Stimulated activated CD8-positive, alpha-beta memory T cell treated with anti-CD3 and anti-CD28 coated beads, Interleukin-4, amount 100 ng/mL, for 24 hours (primary cell): ENCODE data around the gene SESTD1.

Source experiments
- DNase-seq: peaks from one replicate; pipeline ENCODE4 v3.0.0-alpha.2; 2020; ENCODE audit warnings: low read depth

The SESTD1 gene

DNA sequence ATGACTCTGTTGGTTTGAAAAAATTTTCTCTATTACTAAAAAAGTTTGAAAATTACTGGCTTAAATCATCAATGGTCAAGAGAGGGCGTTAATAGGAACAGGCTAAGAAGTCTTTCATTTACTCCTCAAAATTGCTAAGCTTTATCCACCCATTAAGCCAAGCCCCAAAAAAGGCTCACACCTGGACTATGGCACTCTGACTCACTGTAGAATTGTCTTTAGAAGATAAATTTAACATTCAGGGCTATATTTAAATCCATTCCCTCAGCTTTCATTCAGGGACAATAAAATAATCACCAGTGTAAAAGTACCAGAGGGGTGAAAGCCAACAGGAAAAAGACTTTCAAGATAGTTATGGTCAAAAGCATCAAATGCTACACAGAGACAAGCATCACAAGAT lies 80.0 kb downstream of the SESTD1 start:
- DNase-seq = no peak

DNA sequence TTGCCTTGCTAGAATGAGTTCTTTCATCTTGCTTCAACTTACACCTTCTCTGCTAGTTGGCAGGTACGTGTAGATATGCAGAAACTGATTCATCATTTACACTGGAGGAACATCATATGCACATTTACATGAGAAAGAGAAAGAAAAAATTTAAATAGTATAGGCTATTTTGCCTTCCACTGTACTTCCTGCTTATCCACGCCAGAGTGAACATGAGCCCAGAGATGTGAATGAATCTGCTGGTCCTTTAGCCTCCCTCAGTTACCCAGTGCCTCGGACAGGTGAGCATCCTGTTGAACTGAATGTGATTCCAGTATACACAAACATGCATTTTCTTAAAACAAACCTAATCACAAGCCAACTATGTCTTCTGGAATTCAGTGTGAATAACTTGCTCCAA lies 83.6 kb downstream of the SESTD1 start:
- no peak for DNase-seq

DNA sequence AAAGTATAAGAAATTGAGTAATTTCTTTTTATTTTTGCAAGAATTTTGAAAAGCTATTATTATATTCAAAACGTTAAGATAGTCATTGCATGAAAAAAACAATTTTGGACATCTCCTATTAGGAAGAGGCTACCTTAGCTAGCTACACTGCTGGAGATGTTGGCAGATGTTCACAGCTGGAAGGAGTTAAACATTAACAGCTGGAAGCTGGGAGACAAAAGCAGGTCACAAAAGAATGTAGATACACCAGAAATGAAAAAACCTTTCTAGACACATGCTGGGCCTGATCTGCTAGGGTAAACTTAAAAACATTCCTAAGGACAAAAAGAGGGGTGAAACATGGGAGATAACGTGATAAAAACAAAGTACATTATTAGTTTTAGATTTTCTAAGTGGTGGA lies 84.4 kb downstream of the SESTD1 start:
- no peak for DNase-seq

DNA sequence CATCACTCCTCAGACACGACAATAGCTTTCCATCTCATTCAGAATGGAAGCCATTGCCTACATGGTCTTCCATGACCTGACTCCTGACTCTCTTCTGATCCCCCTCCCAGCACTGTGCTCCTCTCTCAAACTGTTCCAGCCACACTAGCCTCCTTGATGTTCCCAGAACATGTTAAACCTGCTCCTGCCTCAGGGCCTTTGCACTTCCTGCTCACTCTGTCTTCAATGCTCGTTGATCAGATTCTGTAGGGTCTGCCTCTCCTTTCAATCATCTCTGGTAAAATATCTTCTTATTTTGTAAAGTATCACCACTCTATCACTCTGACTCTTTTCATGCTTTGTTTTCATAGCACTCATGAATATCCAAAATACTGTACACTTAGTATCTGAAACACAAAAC lies 84.9 kb downstream of the SESTD1 start:
- no peak for DNase-seq

DNA sequence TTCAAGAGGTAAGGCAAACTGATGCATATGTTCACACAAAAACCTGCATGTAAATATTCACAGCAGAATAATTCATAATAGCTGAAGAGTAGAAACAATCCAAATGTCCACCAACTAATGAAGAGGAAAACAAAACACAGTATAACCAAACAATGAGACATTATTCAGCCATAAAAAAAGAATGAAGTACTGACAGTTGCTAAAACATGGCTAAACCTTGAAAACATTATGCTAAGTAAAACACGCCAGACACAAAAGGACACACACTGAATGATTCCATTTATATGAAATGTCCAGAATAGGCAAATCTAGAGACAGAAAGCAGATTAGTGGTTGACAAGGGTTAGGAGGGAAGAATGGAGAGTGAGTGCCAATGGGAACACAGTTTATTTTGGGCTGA lies 86.9 kb downstream of the SESTD1 start:
- DNase-seq = no peak

DNA sequence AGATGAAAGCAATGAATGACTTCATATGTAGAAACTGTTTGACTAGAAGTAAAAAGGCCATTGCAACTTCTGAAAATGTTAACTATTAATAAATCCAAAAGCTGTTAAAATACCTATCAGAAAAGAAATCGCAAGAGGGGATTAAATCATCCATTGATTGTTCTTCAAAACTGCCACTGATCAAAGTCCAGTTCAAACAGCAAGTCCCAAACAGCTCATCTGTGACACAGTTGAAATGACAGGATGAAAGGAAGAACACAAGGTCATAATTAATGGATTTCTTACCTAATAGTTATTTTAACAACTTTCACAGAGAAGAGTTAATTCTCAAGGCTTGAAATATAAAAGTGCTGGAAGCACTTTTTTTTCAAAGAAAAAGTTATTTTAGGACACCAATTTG lies 90.4 kb downstream of the SESTD1 start:
- DNase-seq = no peak

DNA sequence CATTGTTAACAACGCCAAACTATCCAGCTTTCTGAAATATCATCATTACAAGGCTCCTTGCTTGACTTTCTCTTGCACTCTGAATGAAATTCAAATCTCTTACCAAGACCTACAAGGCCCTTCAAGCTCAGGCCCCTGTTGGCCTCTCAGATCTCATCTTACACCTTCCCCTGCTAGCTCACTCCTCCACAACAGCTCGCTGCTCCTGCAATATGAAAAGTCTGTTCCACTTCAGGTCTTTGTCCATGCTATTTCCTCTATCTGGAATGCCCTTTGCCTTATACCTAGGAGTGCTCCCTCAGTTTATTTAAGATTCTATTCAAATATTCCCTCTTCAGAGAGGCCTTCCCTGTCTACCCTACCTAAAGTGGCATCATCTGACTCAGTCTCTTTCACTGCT lies 91.7 kb downstream of the SESTD1 start:
- no peak for DNase-seq

DNA sequence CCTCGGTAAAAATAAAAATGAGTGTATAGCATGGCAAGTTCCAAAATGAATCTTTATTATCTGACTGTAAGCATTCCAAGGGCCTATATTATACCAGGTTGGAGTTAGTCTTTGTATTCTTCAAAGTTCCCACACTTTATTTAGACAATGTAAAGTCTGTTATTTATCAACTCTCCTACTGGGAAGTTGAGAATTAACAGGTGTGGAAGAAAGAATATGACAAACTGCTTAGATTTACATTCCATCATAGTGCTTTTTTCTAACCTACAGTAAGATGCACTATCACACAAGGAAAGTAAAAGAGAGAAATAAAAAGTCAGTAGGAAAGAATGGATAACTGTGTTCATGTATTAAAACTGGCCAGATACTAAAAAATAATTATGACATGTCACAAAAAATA lies 93.3 kb downstream of the SESTD1 start:
- DNase-seq = no peak

- no peak for DNase-seq
These were observed 93.7 kb downstream of the SESTD1 start for GRCh38 chr2:179170901-179171300.

GRCh38 chr2:179165356-179166000 lies 99.2 kb downstream of the SESTD1 start:
- no peak for DNase-seq

- DNase-seq = no peak
These were observed 123.4 kb downstream of the SESTD1 start for GRCh38 chr2:179141206-179141605.

DNA sequence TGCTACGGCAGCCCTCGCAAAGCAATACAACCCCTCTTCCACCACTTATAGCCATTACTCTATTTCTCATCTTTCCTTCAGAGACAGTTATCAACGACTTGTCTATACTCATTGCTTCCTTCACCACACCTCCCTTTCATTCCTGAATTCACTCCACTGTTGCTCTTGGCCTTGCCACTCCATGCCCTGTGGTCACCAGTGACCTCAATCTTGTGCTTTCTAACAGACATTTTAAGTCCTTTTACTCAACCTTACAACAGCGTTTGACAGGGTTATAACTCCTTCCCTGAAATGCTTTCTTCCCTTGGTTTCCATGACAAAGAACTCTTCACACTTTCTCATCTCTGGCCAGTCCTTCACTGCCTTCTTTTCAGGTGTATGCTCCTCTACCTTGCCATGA lies 124.1 kb downstream of the SESTD1 start:
- DNase-seq = no peak

DNA sequence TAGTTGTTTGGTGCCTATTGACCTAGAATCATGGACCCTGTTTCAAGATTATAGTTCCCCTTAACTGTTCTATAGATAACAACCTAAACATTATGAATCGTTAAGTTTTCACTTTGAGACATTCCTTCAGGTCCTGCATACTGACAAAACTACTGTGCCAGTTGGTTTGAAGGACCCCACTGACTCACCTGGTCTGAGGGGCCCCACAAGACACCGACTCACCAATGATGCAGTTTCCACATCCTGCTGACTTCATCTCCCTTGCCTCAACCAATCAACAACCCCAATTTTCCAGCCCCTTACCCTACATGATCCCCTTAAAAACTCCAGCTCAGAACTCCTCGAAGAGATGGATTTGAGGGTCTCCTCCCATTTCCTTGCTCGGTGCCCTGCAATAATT lies 125.1 kb downstream of the SESTD1 start:
- no peak for DNase-seq

DNA sequence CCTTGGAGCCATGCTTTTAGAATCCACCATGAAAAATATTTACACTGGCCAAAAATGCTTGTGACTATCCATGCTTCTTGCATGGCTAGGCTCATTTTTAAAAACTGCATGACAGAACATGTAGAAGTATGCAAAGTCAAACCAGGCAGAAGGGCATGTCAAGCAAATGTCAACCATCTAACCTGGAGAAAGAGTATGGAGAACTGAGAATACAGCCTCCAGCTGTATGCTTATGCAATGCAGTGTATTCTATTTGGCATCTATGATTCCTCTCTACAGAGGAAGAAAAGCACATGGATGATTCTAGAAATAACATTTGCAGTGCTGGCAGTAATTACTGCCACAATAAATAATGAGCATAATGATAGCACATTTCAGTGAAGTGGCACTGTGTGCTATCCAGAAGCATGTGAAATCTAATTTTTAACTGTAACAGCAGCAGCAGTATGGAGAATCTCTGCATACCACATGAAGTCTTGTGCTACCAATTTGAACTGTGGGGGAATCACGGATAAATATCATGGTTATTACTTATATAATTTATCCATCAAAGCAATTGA lies 127.4 kb downstream of the SESTD1 start:
- no peak for DNase-seq

DNA sequence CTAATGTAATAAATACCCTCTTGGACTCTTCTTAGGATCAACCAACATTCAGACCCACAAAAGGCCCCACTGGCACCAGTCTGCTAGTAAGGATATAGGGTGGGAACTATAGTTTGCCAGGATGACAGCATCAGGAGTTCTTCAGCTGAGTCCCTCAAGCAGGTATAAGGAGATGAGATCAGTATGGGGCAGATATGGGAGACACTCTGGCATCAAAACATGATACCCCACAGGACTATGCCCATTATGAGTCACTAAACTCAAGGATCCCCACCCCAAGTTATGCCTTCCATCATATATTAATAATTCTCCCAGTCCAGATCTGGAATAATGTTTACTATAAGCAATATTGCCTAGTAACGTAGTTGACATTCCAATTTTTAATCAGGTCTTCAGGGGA lies 131.6 kb downstream of the SESTD1 start:
- DNase-seq = no peak

- no peak for DNase-seq
These were observed 132.6 kb downstream of the SESTD1 start for GRCh38 chr2:179132076-179132475.

- DNase-seq = no peak
These were observed 134.1 kb downstream of the SESTD1 start for GRCh38 chr2:179130560-179130959.

- no peak for DNase-seq
These were observed 134.9 kb downstream of the SESTD1 start for GRCh38 chr2:179129574-179130238.

GRCh38 chr2:179125404-179125803 lies 139.2 kb downstream of the SESTD1 start:
- DNase-seq = no peak

GRCh38 chr2:179124282-179124681 lies 140.3 kb downstream of the SESTD1 start:
- no peak for DNase-seq

DNA sequence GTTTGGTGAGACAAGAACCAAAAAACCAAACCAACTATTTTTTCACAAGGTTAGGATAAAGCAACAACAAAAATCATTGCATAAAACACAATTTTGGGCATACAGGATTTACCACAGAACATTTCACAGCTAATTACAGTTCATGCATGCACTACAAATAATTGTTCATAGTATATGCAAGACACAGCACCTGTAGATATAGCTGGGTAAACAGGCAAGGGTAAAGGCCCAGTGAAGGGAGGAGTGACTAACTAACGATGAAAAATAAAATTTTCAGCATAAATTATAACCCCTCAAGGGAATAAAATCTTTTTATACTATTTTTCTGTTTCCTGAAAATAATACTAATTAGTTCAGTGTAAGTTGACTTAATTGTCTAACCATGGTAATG lies 141.4 kb downstream of the SESTD1 start:
- no peak for DNase-seq

- DNase-seq = no peak
These were observed 156.9 kb downstream of the SESTD1 start for GRCh38 chr2:179107737-179108136.

GRCh38 chr2:179106676-179107428 lies 157.8 kb downstream of the SESTD1 start:
- no peak for DNase-seq
